Neural cell (in vitro differentiated cells): ENCODE measurements around the gene GSDME.

ENCODE experiments used
- EP300 ChIP-seq: fragments of 450-650 bp; conservative IDR thresholded peaks from 2 replicates; pipeline ENCODE4 v1.6.1; 2014; ENCODE audit warnings: antibody characterized with exemption, mild to moderate bottlenecking, moderate library complexity; ENCODE audit not compliant: poor library complexity, severe bottlenecking
- EZH2 ChIP-seq: fragments of 200-600, 300-800 bp; shearing (Covaris generic), sonication (generic); IDR thresholded peaks from 2 replicates; pipeline ENCODE4 v1.6.1; 2014; ENCODE audit warnings: antibody characterized with exemption, low read length, borderline replicate concordance, mild to moderate bottlenecking; ENCODE audit not compliant: insufficient read depth, poor library complexity, severe bottlenecking
- POLR2AphosphoS5 ChIP-seq: IDR thresholded peaks from 2 replicates; pipeline ENCODE4 v1.6.1; 2012
- RAD21 ChIP-seq: fragments of 450-650 bp; conservative IDR thresholded peaks from 2 replicates; pipeline ENCODE4 v1.6.1; 2014; ENCODE audit warnings: antibody characterized with exemption, mild to moderate bottlenecking, moderate library complexity
- REST ChIP-seq: IDR thresholded peaks from 2 replicates; pipeline ENCODE4 v1.6.1; 2012; ENCODE audit warnings: borderline replicate concordance
- TF ChIP-seq, protein P1 (sequence below): fragments of 450-650 bp; IDR thresholded peaks from 2 replicates; pipeline ENCODE4 v1.5.1; 2014; ENCODE audit warnings: antibody characterized with exemption, mild to moderate bottlenecking, moderate library complexity; ENCODE audit not compliant: poor library complexity, severe bottlenecking

GRCh38 chr7:24654305-24654704 is 103.0 kb downstream of the GSDME start:
- TF ChIP-seq, protein P1, sequence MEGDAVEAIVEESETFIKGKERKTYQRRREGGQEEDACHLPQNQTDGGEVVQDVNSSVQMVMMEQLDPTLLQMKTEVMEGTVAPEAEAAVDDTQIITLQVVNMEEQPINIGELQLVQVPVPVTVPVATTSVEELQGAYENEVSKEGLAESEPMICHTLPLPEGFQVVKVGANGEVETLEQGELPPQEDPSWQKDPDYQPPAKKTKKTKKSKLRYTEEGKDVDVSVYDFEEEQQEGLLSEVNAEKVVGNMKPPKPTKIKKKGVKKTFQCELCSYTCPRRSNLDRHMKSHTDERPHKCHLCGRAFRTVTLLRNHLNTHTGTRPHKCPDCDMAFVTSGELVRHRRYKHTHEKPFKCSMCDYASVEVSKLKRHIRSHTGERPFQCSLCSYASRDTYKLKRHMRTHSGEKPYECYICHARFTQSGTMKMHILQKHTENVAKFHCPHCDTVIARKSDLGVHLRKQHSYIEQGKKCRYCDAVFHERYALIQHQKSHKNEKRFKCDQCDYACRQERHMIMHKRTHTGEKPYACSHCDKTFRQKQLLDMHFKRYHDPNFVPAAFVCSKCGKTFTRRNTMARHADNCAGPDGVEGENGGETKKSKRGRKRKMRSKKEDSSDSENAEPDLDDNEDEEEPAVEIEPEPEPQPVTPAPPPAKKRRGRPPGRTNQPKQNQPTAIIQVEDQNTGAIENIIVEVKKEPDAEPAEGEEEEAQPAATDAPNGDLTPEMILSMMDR: no peak
- TF ChIP-seq EZH2 (no peak), REST (no peak), RAD21 (no peak), POLR2AphosphoS5 (no peak), EP300 (no peak)
